A549 (cell line): Measurements from ENCODE around the gene MAFF. TPM values are rescaled to one million over a fixed set of nuclear protein-coding genes. Genes with fewer than 3 reads are reported as not detected.
A peak's percentile ranks its signal among the peaks of the same experiment; 100 is the strongest.

Source experiments
- ATAC-seq, 2 experiments: fragments of 200-7000 bp in 1 of 2; fragments of >200 bp in 1 of 2; cut with Nextera tagmentation in 1 of 2; cut with Tn5 transposase in 1 of 2; 3 replicates each; pipeline versions ENCODE4 v1.8.0 to v1.9.1; 2018 to 2020; ENCODE audit warnings: mild to moderate bottlenecking in 1 of 2, moderate library complexity in 1 of 2
- CTCF ChIA-PET: fragments of 300-600 bp; sonication (Branson Sonifier 250); formaldehyde crosslinking; extraction: SDS; loops from one replicate; lab custom pipeline; 2021; ENCODE audit warnings: antibody characterized with exemption, inconsistent platforms; lab: Yijun Ruan, JAX
- POLR2A ChIA-PET: fragments of 350-600 bp; formaldehyde crosslinking; extraction: SDS; loops from one replicate; lab custom pipeline; 2021; ENCODE audit warnings: antibody characterized with exemption, inconsistent platforms; lab: Yijun Ruan, JAX
- DNase-seq, 2 experiments: peaks; one replicate each; pipeline versions ENCODE4 v3.0.0 to v3.0.0-alpha.2; 2011 to 2016; ENCODE audit warnings: low read depth in 1 of 2, low spot score in 1 of 2
- FAIRE-seq: peaks from 2 replicates; lab custom pipeline; 2011; peaks lifted over from hg19 to GRCh38; lab: Jason Lieb, UNC
- H3K27ac ChIP-seq, 2 experiments: fragments of >200 bp; sonication (Bioruptor Twin); formaldehyde crosslinking; 3 replicates each; pipeline ENCODE4 v1.5.1; 2016 to 2017
- H3K4me1 ChIP-seq: fragments of >200 bp; sonication (Bioruptor Twin); formaldehyde crosslinking; 3 replicates; pipeline ENCODE4 v1.6.1; 2016
- H3K4me2 ChIP-seq: fragments of >200 bp; sonication (Bioruptor Twin); formaldehyde crosslinking; 3 replicates; pipeline ENCODE4 v1.6.1; 2016
- H3K4me3 ChIP-seq: fragments of >200 bp; sonication (Bioruptor Twin); formaldehyde crosslinking; 3 replicates; pipeline ENCODE4 v1.5.1; 2016
- H3K9me3 ChIP-seq: fragments of >200 bp; sonication (Bioruptor Twin); formaldehyde crosslinking; 3 replicates; pipeline ENCODE4 v1.6.1; 2016
- EP300 ChIP-seq, 2 experiments: fragments of >200 bp; sonication (Bioruptor Twin); formaldehyde crosslinking; IDR thresholded peaks; 2 replicates in 1 of 2; 3 replicates in 1 of 2; pipeline ENCODE4 v1.6.1; 2016 to 2017
- FOSL2 ChIP-seq, 2 experiments: fragments of 450-650 bp in 1 of 2; fragments of >200 bp in 1 of 2; sonication (Bioruptor Twin) in 1 of 2; formaldehyde crosslinking; IDR thresholded peaks; 2 replicates each; pipeline versions ENCODE4 v1.5.0 to v1.6.1; 2016 to 2020; ENCODE audit warnings: mild to moderate bottlenecking in 1 of 2, moderate library complexity in 1 of 2
- FOXS1 ChIP-seq: fragments of 250-450 bp; sonication (Bioruptor Pico); IDR thresholded peaks from 2 replicates; pipeline ENCODE4 v1.5.0; 2020; ENCODE audit warnings: mild to moderate bottlenecking, moderate library complexity
- GATA3 ChIP-seq: IDR thresholded peaks from 2 replicates; pipeline ENCODE4 v1.6.1; 2012; ENCODE audit warnings: borderline replicate concordance
- HOXA7 ChIP-seq: fragments of 250-450 bp; sonication (Bioruptor Pico); IDR thresholded peaks from 2 replicates; pipeline ENCODE4 v1.5.0; 2020; ENCODE audit warnings: mild to moderate bottlenecking, moderate library complexity
- JUN ChIP-seq, 2 experiments: fragments of >200 bp; sonication (Bioruptor Twin); formaldehyde crosslinking; IDR thresholded peaks; 2 replicates in 1 of 2; 3 replicates in 1 of 2; pipeline ENCODE4 v1.6.1; 2016 to 2017
- KDM5A ChIP-seq: fragments of 200-600 bp; sonication (generic); IDR thresholded peaks from 2 replicates; pipeline ENCODE4 v1.6.1; 2016; ENCODE audit warnings: antibody characterized with exemption, mild to moderate bottlenecking
- PHF8 ChIP-seq: fragments of 200-600 bp; sonication (generic); IDR thresholded peaks from 2 replicates; pipeline ENCODE4 v1.6.1; 2016; ENCODE audit warnings: low read depth, mild to moderate bottlenecking, antibody characterized with exemption, moderate library complexity, borderline replicate concordance
- POLR2A ChIP-seq: IDR thresholded peaks from 2 replicates; pipeline ENCODE4 v1.6.1; 2012; ENCODE audit warnings: mild to moderate bottlenecking, low read length
- POLR2AphosphoS2 ChIP-seq: conservative IDR thresholded peaks from 2 replicates; pipeline ENCODE4 v1.6.1; 2012; ENCODE audit warnings: low read length, improper control_type of control experiment, inconsistent platforms
- RAD21 ChIP-seq, 2 experiments: fragments of >200 bp in 1 of 2; sonication (Bioruptor Twin) in 1 of 2; formaldehyde crosslinking in 1 of 2; IDR thresholded peaks in 1 of 2; conservative IDR thresholded peaks in 1 of 2; 2 replicates in 1 of 2; 3 replicates in 1 of 2; pipeline ENCODE4 v1.6.1; 2012 to 2018; ENCODE audit warnings: inconsistent platforms in 1 of 2
- RNF2 ChIP-seq: fragments of 200-600 bp; sonication (generic); IDR thresholded peaks from 2 replicates; pipeline ENCODE4 v1.6.1; 2016; ENCODE audit warnings: low read depth, mild to moderate bottlenecking, antibody characterized with exemption, moderate library complexity, borderline replicate concordance
- SMC3 ChIP-seq: fragments of >200 bp; sonication (Bioruptor Twin); formaldehyde crosslinking; IDR thresholded peaks from 3 replicates; pipeline ENCODE4 v1.6.1; 2018; ENCODE audit warnings: inconsistent platforms
- SREBF2 ChIP-seq: fragments of 450-650 bp; IDR thresholded peaks from 2 replicates; pipeline ENCODE4 v1.6.1; 2014; ENCODE audit warnings: mild to moderate bottlenecking, moderate library complexity
- ZC3H11A ChIP-seq: fragments of 450-650 bp; IDR thresholded peaks from 2 replicates; pipeline ENCODE4 v1.6.1; 2014; ENCODE audit warnings: antibody characterized with exemption, mild to moderate bottlenecking
- ZFP36 ChIP-seq: fragments of 450-650 bp; IDR thresholded peaks from 2 replicates; pipeline ENCODE4 v1.6.1; 2014; ENCODE audit warnings: borderline replicate concordance; ENCODE audit not compliant: partially characterized antibody
- ZSCAN20 ChIP-seq: fragments of 250-450 bp; sonication (Bioruptor Pico); IDR thresholded peaks from 2 replicates; pipeline ENCODE4 v1.8.0; 2022; ENCODE audit warnings: mild to moderate bottlenecking, moderate library complexity
- WGBS: methylation state at CpG from one replicate; pipeline ENCODE4 v1.1.6; 2017; ENCODE audit errors: missing lambda C conversion rate; 5-methylcytosine and 5-hydroxymethylcytosine counted together
- polyA plus RNA-seq, 4 experiments: library from polyadenylated mRNA; depleted of rRNA in 3 of 4; stranded (reverse); fragments of >200 nt; fragmentation: RNase III in 1 of 4; extraction: RNeasy Plus Mini Kit Qiagen cat#74134 plus additional on column Dnase treatment in 1 of 4; gene quantifications; 2 replicates in 3 of 4; 3 replicates in 1 of 4; pipeline ENCODE4 v1.2.3, GENCODE V29; 2011 to 2017
- TF ChIP-seq, protein P1 (sequence below): fragments of >200 bp; sonication (Bioruptor Twin); formaldehyde crosslinking; IDR thresholded peaks from 2 replicates; pipeline ENCODE4 v1.6.1; 2016
- TF ChIP-seq, protein P2 (sequence below): fragments of 150-350 bp; IDR thresholded peaks from 2 replicates; pipeline ENCODE4 v1.6.1; 2014; ENCODE audit warnings: low read depth, mild to moderate bottlenecking, low read length
- TF ChIP-seq, protein P3 (sequence below): IDR thresholded peaks from 2 replicates; pipeline ENCODE4 v1.6.1; 2012; ENCODE audit warnings: low read depth, borderline replicate concordance
- TF ChIP-seq, protein P4 (sequence below): fragments of 250-450 bp; sonication (Bioruptor Pico); IDR thresholded peaks from 2 replicates; pipeline ENCODE4 v1.5.0; 2020; ENCODE audit warnings: low read depth, mild to moderate bottlenecking, moderate library complexity
- TF ChIP-seq, protein P5 (sequence below): IDR thresholded peaks from 2 replicates; pipeline ENCODE4 v1.6.1; 2012
- TF ChIP-seq, protein P6 (sequence below): fragments of 250-450 bp; sonication (Bioruptor Pico); IDR thresholded peaks from 2 replicates; pipeline ENCODE4 v1.5.0; 2021; ENCODE audit warnings: mild to moderate bottlenecking, moderate library complexity, borderline replicate concordance

The MAFF gene
- polyA plus RNA-seq, 2 of the 4 experiments (the other 2 are of a cell fraction), result 3.2 to 4.0 TPM

DNA sequence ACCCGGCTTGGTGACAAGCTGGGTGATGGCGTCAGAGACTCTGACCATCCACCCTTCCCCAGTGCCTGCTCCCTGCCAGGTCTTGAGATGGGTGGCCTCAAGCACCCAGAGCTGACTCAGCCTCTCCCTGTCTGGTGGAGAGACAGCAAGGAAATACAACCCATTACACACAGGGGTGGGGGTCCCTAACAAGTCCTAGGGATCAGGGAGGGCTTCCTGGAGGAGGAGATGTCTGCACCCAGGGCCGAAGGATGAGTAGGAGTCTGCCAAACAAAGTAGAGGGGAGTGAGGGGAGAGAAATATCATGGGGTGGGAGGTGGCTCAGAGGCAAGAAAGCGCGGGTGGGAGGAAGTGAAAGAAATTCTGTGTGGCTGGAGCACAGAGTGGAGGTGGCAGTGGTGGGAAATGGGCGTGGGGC is 6.8 kb downstream of the MAFF start:
- Histone ChIP-seq H3K4me2 (no peak overlapping the region), H3K9me3 (no peaks in the 10 kb centered on the region), H3K27ac (no peak overlapping the region), H3K4me1 (peaks cover 4% of the 10 kb centered on the region; the same call in 1 of the 3 replicates), H3K4me3 (no peak overlapping the region)
- DNase-seq (no peak), FAIRE-seq (no peak), ATAC-seq (no peak)
- ChIA-PET POLR2A (interaction anchor here (0.9 kb wide), 1 partner anchor 20 kb away, joined by 4 read pairs; no protein-coding TSS in a partner anchor), CTCF (interaction anchor here (0.5 to 0.6 kb wide), 2 partner anchors 17 to 76 kb away, joined by 3 read pairs; no protein-coding TSS in a partner anchor)
- WGBS, result 89% methylated on average over 4 of the region's 6 CpGs
- TF ChIP-seq FOSL2 (IDR thresholded peaks at IDR 0.05), result no peak
- no peak for TF ChIP-seq FOSL2 (CRISPR knock-in tag; IDR thresholded peaks at IDR 0.05)
- TF ChIP-seq ZFP36, result peak; percentile 29
- TF ChIP-seq ZSCAN20 (CRISPR knock-in tag), result no peak

DNA sequence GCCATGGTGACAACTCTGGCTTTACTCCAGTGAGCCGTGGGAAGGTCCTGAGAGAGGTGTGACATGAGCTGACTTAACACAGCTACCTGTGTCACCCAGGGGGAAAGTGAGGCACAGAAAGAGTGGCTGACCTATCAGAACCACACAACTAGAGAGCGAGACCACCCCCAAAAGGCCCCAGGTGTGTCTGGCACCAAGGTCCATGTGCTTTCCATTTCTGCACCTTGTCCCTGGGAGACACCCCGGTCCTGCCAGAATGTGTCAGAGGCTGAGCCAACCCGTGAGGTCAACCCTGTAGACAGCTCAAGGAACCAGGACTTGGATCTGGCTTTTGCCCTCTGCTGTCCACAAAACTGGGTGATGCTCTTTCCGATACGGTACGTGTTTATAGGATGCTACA is 9.8 kb downstream of the MAFF start:
- no peak for ATAC-seq
- H3K27ac ChIP-seq, result no peak overlapping the region
- H3K9me3 ChIP-seq, result no peaks in the 10 kb centered on the region
- TF ChIP-seq GATA3 (no peak), POLR2AphosphoS2 (peak; percentile 68)
- CTCF ChIA-PET, result interaction anchor here (1.9 kb wide), 1 partner anchor 97 kb away, joined by 4 read pairs; no protein-coding TSS in a partner anchor
- DNase-seq, result no peak
- POLR2A ChIA-PET, result no interaction called here
- H3K4me1 ChIP-seq, result 0 out of 3 replicates have a peak, but pooled peaks cover 3% of the 10 kb centered on the region
- H3K4me2 ChIP-seq, result no peak overlapping the region
- no peak overlapping the region for H3K4me3 ChIP-seq
- WGBS, result 92% methylated on average over 6 of the region's 7 CpGs
- no peak for FAIRE-seq

DNA sequence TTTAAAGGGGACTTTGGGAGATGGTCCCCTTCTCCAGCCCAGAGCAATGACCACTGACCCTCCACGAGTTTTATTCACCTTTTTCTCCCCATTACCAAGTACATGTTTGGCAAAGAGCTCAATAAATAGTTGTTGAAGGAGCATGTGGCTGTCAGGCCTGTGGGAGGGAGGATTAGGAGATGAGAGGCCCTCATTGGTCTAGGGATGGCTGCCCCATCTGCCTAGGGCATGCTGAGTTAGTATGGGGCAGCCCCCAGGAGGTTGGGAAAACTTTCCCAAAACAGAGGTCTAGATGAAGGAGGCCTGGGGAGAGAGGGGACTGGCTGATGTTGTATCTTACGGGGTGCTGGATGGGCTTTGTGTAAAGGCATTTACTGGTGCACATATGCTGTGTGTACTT is 10.6 kb downstream of the MAFF start:
- FAIRE-seq, result no peak
- no peak for TF ChIP-seq PHF8
- no peak for TF ChIP-seq FOXS1 (CRISPR knock-in tag)
- TF ChIP-seq RAD21 (conservative IDR thresholded peaks at IDR 0.05 in 1 of 2, IDR thresholded peaks at IDR 0.05 in 1 of 2), result no peak
- no peak for TF ChIP-seq EP300 (IDR thresholded peaks at IDR 0.05)
- TF ChIP-seq, protein P1, sequence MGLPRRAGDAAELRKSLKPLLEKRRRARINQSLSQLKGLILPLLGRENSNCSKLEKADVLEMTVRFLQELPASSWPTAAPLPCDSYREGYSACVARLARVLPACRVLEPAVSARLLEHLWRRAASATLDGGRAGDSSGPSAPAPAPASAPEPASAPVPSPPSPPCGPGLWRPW, result no peak
- no peak for TF ChIP-seq HOXA7 (CRISPR knock-in tag)
- TF ChIP-seq SREBF2, result no peak
- TF ChIP-seq, protein P2, sequence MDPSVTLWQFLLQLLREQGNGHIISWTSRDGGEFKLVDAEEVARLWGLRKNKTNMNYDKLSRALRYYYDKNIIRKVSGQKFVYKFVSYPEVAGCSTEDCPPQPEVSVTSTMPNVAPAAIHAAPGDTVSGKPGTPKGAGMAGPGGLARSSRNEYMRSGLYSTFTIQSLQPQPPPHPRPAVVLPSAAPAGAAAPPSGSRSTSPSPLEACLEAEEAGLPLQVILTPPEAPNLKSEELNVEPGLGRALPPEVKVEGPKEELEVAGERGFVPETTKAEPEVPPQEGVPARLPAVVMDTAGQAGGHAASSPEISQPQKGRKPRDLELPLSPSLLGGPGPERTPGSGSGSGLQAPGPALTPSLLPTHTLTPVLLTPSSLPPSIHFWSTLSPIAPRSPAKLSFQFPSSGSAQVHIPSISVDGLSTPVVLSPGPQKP, result no peak
- TF ChIP-seq, protein P3, sequence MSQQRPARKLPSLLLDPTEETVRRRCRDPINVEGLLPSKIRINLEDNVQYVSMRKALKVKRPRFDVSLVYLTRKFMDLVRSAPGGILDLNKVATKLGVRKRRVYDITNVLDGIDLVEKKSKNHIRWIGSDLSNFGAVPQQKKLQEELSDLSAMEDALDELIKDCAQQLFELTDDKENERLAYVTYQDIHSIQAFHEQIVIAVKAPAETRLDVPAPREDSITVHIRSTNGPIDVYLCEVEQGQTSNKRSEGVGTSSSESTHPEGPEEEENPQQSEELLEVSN, result no peak
- no peak for TF ChIP-seq JUN (IDR thresholded peaks at IDR 0.05)
- TF ChIP-seq POLR2A, result no peak
- no peak for TF ChIP-seq SMC3
- no peak for TF ChIP-seq KDM5A
- TF ChIP-seq RNF2, result no peak
- no peak for TF ChIP-seq ZC3H11A
- TF ChIP-seq, protein P4, sequence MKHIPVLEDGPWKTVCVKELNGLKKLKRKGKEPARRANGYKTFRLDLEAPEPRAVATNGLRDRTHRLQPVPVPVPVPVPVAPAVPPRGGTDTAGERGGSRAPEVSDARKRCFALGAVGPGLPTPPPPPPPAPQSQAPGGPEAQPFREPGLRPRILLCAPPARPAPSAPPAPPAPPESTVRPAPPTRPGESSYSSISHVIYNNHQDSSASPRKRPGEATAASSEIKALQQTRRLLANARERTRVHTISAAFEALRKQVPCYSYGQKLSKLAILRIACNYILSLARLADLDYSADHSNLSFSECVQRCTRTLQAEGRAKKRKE (CRISPR knock-in tag), result no peak
- TF ChIP-seq, protein P5, sequence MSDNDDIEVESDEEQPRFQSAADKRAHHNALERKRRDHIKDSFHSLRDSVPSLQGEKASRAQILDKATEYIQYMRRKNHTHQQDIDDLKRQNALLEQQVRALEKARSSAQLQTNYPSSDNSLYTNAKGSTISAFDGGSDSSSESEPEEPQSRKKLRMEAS, result no peak
- no peak for TF ChIP-seq FOSL2 (IDR thresholded peaks at IDR 0.05)
- no peak for TF ChIP-seq FOSL2 (CRISPR knock-in tag; IDR thresholded peaks at IDR 0.05)
- TF ChIP-seq, protein P6, sequence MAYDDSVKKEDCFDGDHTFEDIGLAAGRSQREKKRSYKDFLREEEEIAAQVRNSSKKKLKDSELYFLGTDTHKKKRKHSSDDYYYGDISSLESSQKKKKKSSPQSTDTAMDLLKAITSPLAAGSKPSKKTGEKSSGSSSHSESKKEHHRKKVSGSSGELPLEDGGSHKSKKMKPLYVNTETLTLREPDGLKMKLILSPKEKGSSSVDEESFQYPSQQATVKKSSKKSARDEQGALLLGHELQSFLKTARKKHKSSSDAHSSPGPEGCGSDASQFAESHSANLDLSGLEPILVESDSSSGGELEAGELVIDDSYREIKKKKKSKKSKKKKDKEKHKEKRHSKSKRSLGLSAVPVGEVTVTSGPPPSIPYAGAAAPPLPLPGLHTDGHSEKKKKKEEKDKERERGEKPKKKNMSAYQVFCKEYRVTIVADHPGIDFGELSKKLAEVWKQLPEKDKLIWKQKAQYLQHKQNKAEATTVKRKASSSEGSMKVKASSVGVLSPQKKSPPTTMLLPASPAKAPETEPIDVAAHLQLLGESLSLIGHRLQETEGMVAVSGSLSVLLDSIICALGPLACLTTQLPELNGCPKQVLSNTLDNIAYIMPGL (CRISPR knock-in tag), result no peak
- no peaks in the 10 kb centered on the region for H3K9me3 ChIP-seq
- H3K4me1 ChIP-seq, result 0 out of 3 replicates have a peak, but pooled peaks cover 3% of the 10 kb centered on the region
- H3K27ac ChIP-seq, result no peak overlapping the region
- WGBS, result 68% methylated on average over 2 of the region's 2 CpGs
- ChIA-PET POLR2A (no interaction called here), CTCF (interaction anchor here (1.6 to 1.9 kb wide), 2 partner anchors 9 to 98 kb away, joined by 4 read pairs; no protein-coding TSS in a partner anchor)
- H3K4me2 ChIP-seq, result no peak overlapping the region
- DNase-seq, result no peak
- H3K4me3 ChIP-seq, result no peak overlapping the region
- ATAC-seq, result no peak
